ENCODE results near the gene GRIK5.

Gene GRIK5

DNA sequence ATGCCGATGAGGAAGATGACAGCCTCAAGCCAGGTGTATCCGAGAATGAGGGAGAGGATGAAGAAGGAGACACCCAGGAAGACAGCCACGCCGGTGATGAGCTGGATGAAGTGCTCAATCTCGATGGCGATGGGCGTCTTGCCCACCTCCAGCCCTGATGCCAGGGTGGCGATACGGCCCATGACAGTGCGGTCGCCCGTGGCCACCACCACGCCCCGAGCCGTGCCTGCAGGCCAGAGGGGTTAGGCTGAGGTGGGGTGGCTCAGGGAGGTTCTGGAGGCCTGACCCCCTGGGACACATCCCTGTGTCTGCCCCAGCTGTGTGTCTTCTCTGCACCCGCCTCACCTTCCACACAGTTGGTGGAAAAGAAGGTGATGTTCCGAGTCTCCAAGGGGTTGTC, 85.0 kb downstream of the GRIK5 start:
- no peak for DNase-seq

DNA sequence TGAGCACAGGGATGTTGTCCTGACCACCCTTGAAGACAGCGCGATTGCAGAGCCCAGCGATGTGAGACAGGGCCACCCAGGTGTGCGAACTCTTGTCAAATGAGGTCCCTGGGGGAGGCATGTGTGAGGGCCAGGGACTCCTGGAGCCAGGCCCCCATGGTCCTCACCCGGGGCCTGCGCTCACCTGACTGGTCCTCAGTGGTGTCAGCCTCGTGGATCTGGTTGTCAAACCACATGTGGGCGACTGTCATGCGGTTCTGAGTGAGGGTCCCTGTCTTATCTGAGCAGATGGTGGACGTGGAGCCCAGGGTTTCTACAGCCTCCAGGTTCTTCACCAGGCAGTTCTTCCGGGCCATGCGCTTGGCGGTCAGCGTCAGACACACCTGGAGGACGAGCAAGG, 88.3 kb downstream of the GRIK5 start:
- DNase-seq: no peak

DNA sequence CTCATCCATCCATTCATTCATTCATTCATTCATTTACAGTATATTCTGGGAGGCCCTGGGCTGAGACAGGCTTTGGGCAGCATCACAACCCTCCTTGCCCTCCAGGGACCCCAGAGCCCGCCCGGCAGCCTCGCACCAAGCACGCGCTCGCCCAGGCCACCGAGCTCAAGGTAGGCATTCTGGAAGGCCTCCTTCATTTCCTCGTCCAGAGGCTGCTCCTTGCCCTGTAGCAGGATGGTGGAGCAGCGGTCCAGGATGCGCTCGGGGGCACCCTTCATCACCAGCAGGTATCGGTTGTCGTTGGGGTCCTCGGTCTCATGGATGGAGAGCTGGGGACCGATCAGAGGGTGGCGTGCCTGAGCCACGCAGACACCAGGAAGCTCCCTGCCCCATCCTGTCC, 91.5 kb downstream of the GRIK5 start:
- no peak for DNase-seq

DNA sequence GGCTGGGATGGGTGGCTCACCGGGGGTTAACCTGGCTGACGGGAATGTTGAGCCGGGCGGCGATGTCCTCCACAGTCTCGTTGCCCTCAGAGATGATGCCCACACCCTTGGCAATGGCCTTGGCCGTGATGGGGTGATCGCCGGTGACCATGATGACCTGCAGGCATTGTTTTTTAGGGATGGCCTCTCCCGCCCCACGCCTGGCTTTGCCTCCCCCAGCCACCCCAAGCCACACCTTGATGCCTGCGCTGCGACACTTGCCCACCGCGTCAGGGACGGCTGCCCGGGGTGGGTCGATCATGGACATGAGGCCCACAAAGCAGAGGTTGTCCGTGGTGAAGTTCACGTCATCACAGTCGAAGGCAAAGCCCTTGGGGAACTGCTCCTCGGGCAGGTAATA, 92.1 kb downstream of the GRIK5 start:
- DNase-seq: no peak

DNA sequence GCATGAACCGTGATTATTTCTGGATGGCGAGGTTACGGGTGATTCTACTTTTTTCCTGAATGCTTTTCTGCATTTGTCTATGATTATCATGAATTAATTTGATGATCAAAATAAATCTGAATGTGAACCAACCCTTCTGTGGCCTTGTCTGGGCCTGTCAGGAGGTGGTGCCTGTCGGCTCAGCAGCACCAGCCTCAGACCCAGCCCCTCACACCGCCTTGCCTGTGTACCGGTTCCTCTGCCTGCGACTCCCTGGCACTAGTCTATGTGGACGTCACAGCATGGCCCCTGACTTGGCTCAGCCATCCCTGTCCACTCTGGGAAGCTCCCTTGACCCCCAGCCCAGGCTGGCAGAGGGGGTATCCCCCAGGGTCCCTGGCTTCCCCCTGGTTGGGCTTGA, 95.4 kb downstream of the GRIK5 start:
- DNase-seq: no peak

DNA sequence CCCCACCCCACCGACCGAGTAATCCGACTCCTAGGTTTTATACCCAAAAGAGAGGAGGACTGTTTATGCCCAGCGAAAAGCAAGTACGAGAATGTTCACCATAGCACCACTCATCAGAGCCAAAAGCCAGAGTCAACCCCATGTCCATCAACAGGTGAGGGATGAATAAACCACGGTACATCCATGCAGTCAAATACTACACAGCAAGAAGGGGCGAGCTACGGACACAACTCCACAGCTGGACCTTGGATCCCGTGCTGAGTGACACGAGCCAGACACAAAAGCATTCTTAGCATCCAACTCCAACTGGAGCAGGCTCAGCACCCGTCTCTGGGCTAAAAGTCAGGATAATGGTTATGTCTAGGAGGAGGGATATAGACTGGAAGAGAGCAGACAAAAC, 98.6 kb downstream of the GRIK5 start:
- no peak for DNase-seq

DNA sequence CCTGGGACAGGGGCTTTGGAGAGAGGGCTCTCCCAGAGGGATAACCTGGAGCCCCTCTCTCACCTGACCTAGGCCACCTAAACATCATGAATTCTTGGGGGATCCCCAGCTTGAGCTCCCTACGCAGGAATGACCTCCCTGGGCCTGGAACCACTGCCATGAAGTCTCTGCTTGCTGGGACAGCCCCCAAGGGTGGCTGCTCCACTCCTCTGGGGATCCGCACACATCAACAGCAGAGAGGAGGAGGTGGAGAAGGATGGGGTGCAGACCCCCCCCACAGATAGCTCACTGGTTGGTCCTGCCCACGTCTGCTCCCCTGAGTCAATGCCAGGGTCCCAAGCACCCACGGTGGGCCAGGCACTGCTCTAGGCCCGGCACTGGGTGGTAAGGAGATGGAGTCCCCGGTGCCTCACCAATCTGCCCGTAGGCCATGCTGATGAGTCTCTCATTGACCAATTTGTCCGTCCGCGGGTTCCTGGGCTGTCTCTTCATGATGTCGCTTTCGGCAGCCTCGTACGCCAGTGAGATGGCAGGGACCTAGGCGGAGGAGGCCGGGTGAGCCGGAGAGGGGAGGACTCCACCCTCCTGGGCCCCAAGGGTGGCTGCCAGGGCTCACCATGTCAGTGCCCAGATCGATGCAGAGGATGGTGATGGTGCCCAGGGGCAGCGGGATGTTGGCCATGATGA, 100.1 kb downstream of the GRIK5 start:
- DNase-seq: no peak

DNA sequence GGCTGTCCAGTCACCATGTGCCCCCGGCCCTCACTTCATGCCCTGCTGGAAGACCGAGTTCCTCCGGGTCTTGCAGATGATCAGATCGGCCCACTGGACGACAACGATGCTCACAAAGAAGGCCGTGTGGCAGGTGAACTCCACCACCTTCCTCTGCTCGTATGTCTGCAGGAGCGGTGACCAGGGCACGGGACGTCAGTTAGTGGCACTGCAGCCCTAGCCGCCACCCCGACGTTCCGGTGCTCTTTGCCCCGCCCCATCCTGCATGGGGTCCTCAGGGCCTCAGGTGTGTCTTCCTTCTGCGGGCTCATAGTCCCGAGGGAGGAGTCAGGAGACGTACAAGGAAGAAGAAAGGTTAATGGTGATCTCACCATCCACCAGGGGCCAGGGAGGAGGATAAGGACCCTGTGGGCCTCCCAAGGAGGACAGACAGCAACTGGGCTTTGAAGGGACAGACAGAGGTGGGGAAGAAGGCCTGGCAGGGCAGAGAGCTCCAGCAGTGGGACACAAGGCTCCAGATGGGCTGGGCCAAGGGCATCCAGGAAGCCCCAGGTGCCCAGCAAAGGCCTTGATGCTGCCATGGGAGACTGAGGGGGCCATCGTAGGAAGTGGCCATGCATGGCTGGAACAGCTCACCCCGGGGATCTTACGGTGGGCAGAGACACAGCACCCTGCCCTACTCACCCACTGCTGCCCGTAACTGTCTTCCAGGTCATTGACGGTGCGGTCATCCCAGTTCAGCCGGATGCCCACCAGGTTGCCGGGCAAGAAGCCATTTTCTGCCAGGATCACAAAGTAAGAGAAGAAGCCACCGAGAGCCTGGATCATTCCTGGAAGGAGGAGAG, 101.0 kb downstream of the GRIK5 start:
- no peak for DNase-seq

DNA sequence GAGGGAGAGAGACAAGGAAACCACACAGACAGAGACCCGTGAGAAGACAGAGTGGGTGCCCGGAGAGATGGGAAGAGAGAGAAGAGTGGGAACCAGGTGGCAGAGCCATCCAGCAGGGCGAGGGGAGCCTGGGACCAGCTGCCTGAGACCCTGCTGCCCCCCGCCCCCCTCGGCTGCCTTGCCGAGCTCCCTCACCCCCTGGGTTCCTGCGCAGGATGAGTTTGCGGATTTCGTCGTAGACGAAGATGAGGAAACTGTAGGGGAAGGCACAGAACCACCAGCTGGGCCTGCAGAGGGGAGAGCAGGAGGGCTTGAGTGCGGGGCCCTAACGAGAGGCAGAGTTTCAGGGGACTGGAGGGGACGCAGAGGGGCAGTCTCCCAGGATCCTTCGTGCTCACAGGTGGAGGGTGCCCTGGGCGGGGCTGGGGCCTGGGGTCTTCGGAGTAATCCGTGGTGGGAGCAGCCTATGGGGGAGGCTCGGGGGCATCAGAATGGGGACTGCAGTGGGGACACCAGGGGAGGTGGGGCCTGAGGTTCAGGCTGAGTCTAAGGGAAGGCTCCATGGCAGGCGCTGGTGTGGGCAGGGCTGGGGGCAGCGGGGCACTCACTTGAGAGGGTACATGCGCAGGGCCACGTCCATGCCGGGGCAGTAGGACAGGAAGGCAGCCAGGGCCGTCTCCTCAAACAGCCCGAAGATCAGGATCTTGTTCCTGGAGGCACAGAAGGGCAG, 102.8 kb downstream of the GRIK5 start:
- DNase-seq: no peak

DNA sequence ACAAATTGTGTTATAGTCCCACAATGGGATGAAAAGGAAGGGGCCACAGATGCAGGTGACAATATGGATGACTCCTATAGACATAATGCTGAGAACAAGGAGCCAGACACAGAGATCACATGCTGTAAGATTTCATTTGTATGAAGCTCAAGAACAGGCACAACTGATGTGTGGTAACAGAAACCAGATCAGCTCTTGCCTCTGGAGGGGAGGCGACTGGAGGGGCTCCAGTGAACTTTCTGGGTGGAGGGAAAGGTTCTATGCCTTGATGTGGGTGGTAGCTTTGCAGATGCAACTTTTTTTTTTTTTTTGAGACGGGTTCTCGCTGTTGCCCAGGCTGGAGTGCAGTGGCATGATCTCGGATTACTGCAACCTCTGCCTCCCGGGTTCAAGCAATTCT, 104.9 kb downstream of the GRIK5 start:
- no peak for DNase-seq

DNA sequence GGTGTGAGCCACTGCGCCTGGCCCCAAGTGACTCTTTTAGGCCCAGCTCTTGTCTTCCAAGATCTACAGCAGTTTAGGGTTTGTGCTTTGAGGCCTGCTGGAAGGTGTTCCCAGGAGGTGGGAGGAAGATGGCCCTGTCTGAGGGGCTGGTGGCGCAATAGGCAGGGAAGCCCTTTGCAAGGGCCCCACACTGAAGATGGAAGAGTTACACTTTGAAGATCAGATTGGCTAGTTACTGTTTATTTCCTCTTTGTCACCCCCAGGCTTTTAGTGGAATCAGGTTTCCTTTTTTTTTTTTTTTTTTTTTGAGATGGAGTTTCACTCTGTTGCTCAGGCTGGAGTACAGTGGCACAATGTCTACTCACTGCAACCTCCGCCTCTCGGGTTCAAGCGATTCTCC, 109.0 kb downstream of the GRIK5 start:
- DNase-seq: no peak

DNA sequence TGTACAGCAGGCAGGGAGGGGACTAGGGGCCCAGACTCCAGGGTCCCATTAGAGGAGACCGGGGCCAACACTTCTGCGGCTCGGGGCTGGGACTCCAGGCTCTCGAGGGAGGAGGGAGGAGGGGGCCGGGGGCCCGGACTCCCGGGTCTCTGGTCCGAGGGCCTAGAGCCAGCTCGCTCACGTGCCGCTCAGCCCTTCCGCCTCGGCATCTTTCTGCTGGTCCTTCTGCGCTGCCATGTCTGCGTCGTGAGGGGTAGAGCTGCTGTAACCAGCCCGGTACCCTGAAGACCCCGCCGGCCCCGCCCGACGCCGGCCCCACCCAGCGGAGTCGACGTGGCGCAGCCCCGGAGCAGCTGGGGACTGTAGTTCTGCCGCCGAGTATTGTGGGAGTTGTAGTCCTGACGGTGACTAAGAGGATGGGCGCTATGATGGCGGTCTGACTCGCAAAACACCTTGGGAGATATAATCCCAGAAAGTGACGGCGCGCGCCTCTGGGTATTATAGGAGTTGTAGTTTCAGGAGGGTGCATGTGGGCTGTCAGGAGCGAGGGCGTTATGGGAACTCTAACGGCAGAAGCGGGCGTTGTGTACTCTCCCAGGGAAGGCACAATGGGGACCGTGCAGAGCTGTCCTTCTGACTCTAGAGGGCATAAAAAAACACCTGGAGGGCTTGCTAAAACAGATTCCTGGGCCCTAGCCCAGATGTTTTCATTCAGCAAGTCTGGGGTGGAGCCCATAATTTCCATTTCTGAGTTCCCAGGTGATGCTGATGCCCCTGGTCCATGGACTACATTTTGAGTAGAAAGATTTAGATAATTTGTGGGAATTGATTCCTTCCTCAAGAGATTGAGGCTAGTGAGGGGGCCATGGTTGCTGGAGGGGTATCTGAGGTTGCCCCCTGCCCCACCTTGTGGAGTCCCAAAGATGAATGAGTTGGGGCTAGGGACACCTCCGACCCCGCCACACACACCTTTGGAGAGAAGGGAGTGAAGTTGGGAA, 110.7 kb downstream of the GRIK5 start, which contains the start of gene RABAC1:
RABAC1 (minus strand) TSS at position 266 of the 998 bp plus-strand sequence; CDS start at position 237, 29 bp downstream.
- DNase-seq: peak; percentile 79

DNA sequence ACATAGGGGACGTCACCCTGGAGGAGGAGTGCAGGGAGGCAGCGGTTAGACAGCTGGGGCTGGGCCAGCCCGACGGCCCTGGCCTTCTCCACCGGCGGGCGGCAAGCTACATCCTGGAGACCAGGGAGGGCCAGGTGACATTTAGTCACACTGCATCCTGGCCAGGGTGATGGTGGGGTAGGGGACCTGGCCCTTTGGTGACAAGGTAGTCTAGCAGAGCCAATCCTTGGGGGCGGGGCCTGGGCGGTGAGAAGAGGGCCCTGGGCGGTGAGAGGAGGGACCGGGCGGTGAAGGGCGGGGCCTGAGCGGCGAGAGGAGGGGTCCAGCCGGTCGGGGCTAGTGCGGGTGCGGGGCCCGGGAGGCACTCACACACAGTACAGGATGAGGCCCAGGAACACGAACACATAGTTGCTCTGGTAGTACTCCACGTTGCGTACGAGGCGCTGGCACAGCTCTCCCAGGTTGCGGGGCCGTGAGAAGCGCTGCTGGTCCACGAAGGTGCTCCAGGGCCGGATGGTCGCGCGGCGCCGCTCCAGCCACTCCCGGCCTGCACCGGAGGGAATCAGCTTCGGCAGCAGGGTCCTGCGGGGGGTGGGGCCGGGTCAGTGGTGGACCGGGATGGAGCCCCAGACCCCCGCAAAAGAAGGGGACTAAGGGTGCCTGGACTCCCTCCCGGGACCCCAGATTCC, 111.5 kb downstream of the GRIK5 start:
- peak; percentile 74 for DNase-seq

DNA sequence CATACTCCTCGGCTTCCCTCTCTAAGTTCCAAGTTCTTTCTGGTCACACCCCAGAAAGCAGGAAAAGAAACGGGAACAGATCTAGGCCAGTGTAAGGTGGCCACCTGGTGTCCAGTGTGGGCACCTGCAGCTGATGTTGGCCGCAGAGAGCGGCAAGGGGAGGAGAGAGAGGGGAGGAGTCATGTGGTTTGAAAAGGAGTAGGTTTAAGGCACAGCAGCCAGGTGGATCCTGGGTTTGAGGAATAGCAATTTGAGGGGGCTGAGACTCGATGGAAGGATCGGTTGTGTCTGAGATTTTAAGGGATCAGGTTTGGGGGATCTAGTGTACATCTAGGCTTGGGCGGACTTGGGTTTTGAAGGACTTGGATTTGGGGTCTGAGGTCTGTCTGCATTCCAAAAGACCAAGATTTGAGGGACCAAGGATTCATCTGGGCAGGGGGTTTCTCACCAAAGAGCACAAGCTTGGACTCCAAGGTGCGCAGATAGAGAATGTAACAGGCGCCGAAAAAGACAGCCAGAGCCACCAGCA, 112.1 kb downstream of the GRIK5 start:
- no peak for DNase-seq

DNA sequence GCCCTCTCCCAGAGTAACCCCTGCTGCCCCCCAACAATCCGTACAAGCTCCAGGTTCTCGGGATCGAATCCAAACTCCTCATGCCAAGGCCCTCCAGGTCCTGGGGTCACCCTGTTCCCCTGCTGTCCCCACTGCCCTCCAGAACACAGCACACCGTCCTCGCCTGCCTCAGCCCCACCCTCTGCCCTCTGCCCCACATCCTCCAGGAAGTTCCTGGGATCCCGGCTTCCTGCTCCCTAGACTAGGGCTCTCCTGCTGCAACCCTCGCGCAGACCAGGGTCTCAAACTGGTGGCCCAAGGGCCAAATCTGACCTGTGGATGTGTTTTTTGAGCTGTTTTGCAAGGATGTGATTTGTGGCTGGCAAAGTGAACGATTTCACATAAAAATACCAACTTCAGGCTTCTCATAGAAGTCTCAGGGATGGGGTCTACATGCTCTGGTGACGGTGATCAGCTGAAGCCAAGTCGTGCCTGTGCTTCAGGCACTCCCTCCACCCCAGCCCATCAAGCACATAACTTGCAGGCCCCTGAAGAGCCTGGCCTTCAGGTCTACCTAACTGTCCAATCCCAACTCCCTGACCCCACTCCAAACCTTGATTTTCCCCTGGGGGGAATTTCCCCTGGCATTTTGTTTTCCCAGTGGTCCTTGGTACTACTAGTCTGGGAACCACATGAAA, 112.7 kb downstream of the GRIK5 start:
- DNase-seq: no peak

DNA sequence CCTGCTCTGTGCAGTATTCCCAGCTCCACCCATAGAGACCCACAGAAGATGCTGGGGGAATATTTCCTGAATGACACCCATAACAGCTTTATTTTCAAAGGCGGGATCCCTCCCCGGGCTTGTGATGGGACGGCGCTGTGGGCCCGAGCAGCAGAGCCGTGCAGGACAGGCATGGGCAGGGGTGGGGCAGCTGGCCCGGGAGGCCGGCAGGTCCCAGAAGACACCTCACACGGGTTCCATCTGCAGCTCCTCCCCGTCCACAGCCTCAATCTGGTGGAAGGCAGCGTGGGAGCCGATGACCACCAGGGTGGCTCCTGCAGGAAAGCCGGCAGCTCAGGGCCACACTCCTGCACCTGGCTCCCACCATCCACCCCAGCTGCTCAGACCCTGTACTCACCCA, 113.4 kb downstream of the GRIK5 start:
- DNase-seq: no peak

DNA sequence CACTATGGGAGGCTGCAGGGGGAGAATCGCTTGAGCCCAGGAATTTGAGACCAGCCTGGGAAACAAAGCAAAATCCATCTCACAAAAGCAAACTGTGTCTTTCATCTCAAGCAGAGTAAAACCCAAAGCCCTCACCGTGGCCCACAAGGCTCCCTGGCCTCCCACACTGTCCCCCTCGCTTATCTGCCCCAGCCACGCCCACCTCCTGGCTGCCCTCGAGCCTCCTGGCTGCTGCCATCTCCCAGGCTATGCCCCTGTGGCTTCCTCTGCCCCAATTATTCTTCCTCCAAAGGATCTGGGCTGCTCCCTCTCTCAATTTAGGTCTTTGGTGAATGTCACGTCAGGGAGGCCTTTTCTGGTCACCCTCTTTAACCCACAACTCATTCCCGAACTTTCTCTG, 114.5 kb downstream of the GRIK5 start:
- DNase-seq: no peak

DNA sequence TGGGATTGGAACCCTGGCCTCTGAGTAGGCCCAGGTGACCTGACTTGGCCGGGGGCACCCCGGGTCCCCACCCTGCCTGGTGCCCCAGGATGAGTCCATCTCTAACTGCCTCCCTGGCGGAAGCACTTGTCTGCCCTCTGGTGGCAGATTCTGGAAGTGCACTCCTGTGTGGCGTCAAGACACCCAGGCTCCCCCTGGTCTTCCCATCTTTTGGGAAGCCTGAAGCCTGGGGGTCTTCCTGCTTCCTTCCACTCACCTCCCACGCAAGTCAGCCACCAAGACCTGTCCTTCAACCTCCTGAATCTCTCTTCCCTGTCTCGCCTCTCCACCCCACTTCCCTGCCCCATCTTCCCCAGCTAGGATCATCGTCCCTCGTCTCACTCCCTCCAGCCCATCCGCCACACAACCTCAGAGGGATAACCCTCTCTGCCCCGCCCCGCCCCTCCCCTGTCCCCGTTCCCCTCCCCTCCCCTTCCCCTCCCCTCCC, 118.3 kb downstream of the GRIK5 start:
- peak; percentile 73 for DNase-seq

Measured in activated effector memory CD4-positive, alpha-beta T cell treated with Interleukin-2 at 50 U/mL for 16 hours (primary cell).